ENCODE measurements around the gene CAGE1. TPM values are rescaled to one million over a fixed set of nuclear protein-coding genes. Genes with fewer than 3 reads are reported as not detected.

Gene CAGE1
- polyA plus RNA-seq, 6 donors from 2014 or later = 0.08 to 0.26 (median 0.19) TPM; not detected in 3

DNA sequence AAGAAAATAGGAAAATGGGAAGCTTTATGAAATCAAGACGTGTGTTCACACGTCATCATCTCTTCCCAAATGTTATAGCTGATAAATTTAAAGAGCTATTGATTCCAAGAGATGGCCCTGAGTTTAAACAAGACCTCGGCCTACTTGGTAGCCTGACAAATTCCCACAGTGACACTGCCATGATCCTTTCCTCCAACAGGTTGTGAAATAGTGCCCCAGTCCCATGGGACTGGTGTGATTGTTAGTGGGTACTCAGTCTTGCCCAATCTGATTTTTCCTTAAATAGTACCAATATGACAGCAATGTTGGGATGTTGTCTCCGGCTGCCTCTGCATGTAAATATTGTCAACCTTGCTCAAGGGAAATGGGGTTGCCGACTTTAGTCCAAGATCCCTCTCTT lies 34.5 kb upstream of the CAGE1 start:
- Mint-ChIP-seq H3K27ac (no peak overlapping the region), H3K36me3 (no peaks in the 10 kb centered on the region)

DNA sequence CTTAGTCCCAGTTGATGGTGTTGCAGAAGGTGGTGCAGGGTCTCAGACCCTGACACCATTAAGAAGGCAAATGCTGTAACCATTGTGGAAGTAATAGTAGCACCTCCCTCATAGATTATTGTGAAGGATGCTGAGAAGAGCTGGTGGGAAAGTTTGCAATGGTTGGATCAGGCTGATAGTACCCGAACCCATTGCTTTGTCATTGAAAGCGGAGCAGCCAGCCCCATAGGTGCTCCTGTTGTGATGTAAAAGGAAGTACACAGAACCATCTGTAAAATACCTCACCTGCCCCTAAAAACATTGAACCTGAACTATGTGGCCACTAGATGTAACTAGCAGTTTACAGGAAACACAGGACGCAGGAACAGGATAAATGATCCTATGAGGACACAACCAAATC lies 31.5 kb upstream of the CAGE1 start:
- Mint-ChIP-seq H3K9me3 (no peaks in the 10 kb centered on the region), H3K4me1 (peaks cover 0 to 4% (median 0%) of the 10 kb centered on the region in 3 donors), H3K27me3 (no peaks in the 10 kb centered on the region), H3K27ac (peak overlapping the region in 2 of 6 donors; percentile 49 to 56), H3K4me3 (no peak overlapping the region), H3K36me3 (peaks cover 12 to 15% of the 10 kb centered on the region in 2 donors)
- DNase-seq (no peak), ATAC-seq (ENCODE audit: low read depth in 2 of 2) (no peak)

More for the DNA sequence above, 34.5 kb upstream of the CAGE1 start:
- H3K27me3 Mint-ChIP-seq = no peaks in the 10 kb centered on the region
- DNase-seq (no peak), ATAC-seq (ENCODE audit: low read depth in 2 of 2) (no peak)
- no peak overlapping the region for H3K4me3 Mint-ChIP-seq
- no peaks in the 10 kb centered on the region for H3K9me3 Mint-ChIP-seq
- H3K4me1 Mint-ChIP-seq = peaks cover 0 to 6% (median 0%) of the 10 kb centered on the region in 3 donors

DNA sequence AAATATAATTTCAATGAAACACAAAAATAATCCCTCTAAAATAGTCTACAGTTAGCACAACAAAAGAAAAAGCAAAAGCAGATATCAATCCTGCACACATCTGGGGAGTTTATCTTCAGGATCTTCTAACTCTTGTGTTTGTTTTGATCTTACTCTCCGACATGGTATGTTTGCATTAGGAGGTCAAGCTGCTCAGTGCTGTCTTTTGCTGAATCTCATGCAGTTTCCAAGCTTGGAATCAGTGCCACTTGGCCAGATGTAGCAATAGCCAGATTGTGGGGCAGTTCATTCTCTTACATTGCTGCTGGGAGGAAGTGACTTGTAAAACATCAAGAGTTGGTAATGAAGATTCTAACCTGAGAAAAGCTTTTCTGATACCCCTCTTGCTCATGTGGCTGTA lies 29.5 kb upstream of the CAGE1 start:
- no peaks in the 10 kb centered on the region for H3K27me3 Mint-ChIP-seq
- peaks cover 15 to 24% of the 10 kb centered on the region in 2 donors for H3K36me3 Mint-ChIP-seq
- no peaks in the 10 kb centered on the region for H3K9me3 Mint-ChIP-seq
- DNase-seq = no peak
- no peaks in the 10 kb centered on the region for H3K4me1 Mint-ChIP-seq
- no peak overlapping the region for H3K4me3 Mint-ChIP-seq
- no peak overlapping the region for H3K27ac Mint-ChIP-seq
- no peak for ATAC-seq (ENCODE audit: low read depth in 2 of 2)

DNA sequence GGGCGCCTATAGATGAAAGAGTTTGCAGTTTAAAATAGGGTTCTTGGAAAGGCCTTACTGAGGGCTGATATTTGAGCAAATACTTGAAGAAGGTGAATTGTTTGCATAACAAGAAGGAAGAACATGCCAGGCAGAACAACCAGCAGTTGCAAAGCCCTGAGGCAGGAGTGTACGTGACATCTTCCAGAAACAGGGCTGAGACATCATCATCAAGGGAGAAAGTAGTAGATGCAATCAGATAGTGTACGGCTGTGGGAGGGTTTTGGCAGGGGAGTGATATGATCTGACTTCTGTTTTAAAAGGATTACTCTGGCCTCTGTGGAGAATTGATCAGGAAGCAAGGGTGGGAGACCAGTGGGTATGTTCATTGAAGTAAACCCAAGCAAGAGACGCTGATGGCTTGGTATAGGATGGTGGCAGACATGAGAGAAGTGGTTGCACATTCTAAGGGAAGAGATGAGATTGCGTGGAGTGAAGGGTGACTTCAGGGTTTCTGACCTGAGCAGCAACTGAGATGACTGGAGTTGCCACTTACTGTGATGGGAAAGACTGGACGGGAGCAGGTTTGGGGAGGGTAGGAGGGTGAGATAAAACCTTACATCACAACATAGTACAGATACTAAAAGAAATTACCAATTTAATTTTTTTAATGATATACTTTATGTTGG lies 28.8 kb upstream of the CAGE1 start:
- Mint-ChIP-seq H3K27me3 (no peaks in the 10 kb centered on the region), H3K4me3 (no peak overlapping the region), H3K4me1 (no peaks in the 10 kb centered on the region), H3K27ac (peak overlapping the region in 1 of 6 donors; percentile 72), H3K36me3 (peaks cover 15 to 27% of the 10 kb centered on the region in 2 donors), H3K9me3 (no peaks in the 10 kb centered on the region)
- DNase-seq = no peak
- no peak for ATAC-seq (ENCODE audit: low read depth in 2 of 2)

DNA sequence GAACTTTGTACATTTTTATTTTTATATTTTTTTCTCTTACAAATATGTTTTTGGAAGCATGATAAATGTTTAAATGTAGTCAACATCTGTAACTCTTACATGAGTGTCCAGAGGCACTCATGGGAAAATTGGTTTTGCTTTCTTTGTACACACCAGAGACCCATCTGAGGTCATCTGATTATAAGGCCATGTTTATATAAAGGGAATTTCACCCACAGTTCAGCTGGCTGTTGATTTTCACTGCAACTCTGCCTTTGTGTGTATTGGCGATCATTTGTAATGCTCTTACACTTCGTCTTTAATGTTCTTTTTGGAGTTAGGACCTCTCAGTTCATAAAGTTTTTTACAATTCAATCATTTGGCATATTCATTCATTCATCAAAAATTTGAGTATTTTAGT lies 28.1 kb upstream of the CAGE1 start:
- no peaks in the 10 kb centered on the region for H3K27me3 Mint-ChIP-seq
- peaks cover 15 to 27% of the 10 kb centered on the region in 2 donors for H3K36me3 Mint-ChIP-seq
- no peak for DNase-seq
- ATAC-seq (ENCODE audit: low read depth in 2 of 2) = no peak
- H3K9me3 Mint-ChIP-seq = no peaks in the 10 kb centered on the region
- H3K4me1 Mint-ChIP-seq = no peaks in the 10 kb centered on the region
- H3K27ac Mint-ChIP-seq = no peak overlapping the region
- no peak overlapping the region for H3K4me3 Mint-ChIP-seq

DNA sequence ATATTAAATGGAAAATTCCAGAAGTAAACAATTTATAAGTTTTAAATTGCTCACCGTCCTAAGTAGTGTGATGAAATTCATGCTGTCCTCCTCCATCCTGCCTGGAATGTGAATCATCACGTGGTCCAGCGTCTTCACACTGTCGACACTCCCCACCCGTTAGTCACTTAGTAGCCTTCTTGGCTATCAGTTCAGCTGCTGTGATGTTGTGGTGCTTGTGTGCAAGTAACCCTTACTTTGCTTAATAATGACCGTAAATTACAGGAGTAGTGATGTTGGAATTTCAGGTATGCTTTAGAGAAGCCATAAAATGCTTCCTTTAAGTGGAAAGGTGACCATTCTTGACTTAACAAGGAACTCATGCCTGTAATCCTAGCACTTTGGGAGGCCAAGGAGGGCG lies 25.3 kb upstream of the CAGE1 start:
- DNase-seq (no peak), ATAC-seq (ENCODE audit: low read depth in 2 of 2) (no peak)
- Mint-ChIP-seq H3K9me3 (no peaks in the 10 kb centered on the region), H3K4me1 (no peaks in the 10 kb centered on the region), H3K27me3 (no peaks in the 10 kb centered on the region), H3K36me3 (peaks cover 32 to 37% of the 10 kb centered on the region in 2 donors), H3K4me3 (no peak overlapping the region), H3K27ac (no peak overlapping the region)

DNA sequence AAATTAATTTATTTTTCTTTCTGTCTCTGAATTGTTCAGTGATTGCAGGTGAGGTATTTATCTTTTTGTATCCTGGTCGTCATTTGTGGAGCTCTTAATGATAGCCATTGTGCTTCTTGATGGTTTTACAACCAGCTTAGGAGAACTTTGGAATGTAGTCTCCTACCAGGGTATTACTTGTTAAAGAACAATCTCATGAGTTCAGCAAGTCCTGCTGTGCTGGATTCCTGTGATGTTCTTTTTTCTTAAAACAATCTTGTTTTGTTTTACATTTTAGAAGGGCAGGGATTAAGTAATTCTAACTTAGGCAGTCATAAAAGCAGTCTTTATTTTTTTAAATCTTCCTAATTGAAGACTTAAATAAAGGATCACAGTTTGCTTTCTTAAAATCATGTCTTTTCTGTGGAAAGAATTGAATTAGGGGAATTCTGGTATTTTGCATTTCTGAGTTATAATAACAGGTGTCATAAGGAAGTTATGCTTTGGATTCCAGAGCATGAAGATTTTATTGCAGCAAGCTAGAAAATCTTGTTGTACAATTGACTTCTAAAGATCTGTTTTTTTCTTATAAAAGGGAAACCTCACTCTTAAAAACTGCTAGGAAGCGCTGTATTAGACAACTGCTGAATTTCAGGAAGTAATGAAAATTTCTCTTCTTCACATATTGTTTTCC lies 23.7 kb upstream of the CAGE1 start:
- DNase-seq (no peak), ATAC-seq (ENCODE audit: low read depth in 2 of 2) (no peak)
- Mint-ChIP-seq H3K36me3 (peaks cover 28 to 32% of the 10 kb centered on the region in 2 donors), H3K4me3 (no peak overlapping the region), H3K27ac (no peak overlapping the region), H3K4me1 (no peaks in the 10 kb centered on the region), H3K27me3 (no peaks in the 10 kb centered on the region), H3K9me3 (no peaks in the 10 kb centered on the region)

DNA sequence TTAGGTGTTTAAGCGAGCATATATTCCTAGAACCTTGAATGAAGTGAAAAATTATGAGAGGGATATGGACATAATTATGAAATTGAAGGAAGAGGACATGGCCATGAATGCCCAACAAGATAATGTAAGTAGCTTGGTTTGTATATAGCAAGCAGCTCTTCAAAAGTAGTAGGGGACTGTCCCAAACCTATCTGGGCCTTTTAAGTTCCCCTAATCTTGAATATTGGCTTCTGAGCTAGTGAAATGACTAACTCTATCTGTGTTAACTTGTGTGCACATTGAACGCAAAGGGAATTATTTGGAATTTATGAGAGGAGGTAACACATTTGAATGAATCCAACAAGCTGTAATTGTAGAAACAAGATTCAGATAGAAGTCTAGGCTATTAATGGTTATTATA lies 21.8 kb upstream of the CAGE1 start:
- ATAC-seq (ENCODE audit: low read depth in 2 of 2) (no peak), DNase-seq (no peak)
- Mint-ChIP-seq H3K9me3 (no peaks in the 10 kb centered on the region), H3K4me3 (no peak overlapping the region), H3K36me3 (peaks cover 26 to 35% of the 10 kb centered on the region in 2 donors), H3K27me3 (no peaks in the 10 kb centered on the region), H3K27ac (no peak overlapping the region), H3K4me1 (no peaks in the 10 kb centered on the region)

DNA sequence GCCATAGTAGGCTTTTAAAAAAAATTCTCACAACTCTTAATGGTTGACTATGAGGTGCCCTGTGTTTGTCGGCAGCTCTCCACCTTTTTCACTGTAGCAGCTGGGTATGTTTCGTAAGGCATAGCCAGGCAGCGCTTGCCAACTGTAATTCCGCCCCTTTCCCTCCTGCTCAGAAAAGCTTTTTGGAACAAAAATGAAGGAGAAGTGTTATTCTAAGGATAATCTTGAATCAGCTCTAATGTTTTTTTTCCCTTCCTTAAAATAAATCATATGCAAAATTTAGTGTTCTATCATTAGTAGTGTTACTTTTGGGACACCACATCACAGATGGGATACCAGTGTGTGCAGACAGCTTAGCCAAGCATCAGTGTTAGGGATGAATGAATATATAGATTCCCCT lies 21.3 kb upstream of the CAGE1 start:
- H3K27me3 Mint-ChIP-seq = no peaks in the 10 kb centered on the region
- no peak for ATAC-seq (ENCODE audit: low read depth in 2 of 2)
- H3K9me3 Mint-ChIP-seq = no peaks in the 10 kb centered on the region
- peaks cover 28 to 40% of the 10 kb centered on the region in 2 donors for H3K36me3 Mint-ChIP-seq
- no peaks in the 10 kb centered on the region for H3K4me1 Mint-ChIP-seq
- H3K4me3 Mint-ChIP-seq = no peak overlapping the region
- no peak overlapping the region for H3K27ac Mint-ChIP-seq
- DNase-seq = no peak

DNA sequence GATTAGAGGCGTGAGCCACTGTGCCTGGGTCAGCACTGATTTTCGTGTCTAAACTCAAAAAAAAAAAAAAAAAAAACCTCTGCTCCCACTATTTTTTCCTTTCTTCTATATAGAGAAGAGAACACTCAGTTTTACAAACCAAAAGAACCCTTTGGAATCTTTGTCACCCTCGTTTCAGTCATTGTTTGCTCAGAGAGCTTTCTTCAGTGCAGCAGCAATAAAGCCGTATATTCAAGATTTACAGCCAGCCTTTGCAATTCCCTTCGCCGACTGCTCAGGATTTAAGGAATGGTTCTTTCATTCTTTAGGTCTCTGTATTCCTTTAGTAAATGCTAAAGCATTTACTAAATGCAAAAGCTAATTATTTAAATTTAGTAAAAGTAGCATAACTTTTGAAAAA lies 20.2 kb upstream of the CAGE1 start:
- no peaks in the 10 kb centered on the region for H3K4me1 Mint-ChIP-seq
- ATAC-seq (ENCODE audit: low read depth in 2 of 2) (no peak), DNase-seq (no peak)
- H3K27ac Mint-ChIP-seq = peak overlapping the region in 1 of 6 donors; percentile 49
- no peaks in the 10 kb centered on the region for H3K9me3 Mint-ChIP-seq
- H3K36me3 Mint-ChIP-seq = peaks cover 39 to 45% of the 10 kb centered on the region in 2 donors
- H3K27me3 Mint-ChIP-seq = no peaks in the 10 kb centered on the region
- no peak overlapping the region for H3K4me3 Mint-ChIP-seq

DNA sequence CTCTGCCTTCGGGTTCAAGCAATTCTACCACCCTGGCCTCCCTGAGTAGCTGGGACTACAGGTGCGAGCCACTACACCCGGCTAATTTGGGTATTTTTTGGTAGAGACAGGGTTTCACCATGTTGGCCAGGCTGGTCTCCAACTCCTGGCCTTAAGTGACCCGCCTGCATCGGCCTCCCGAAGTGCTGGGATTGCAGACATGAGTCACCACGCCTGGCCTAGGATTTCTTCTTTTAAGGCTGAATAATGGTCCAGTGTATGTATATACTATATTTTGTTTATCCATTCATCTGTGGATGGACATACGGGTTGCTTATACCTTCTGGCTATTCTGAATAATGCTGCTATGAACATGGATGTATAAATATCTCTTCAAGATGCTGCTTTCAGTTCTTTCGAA lies 17.2 kb upstream of the CAGE1 start:
- Mint-ChIP-seq H3K9me3 (no peaks in the 10 kb centered on the region), H3K36me3 (peaks cover 43 to 52% of the 10 kb centered on the region in 2 donors), H3K4me3 (no peak overlapping the region), H3K4me1 (no peaks in the 10 kb centered on the region), H3K27ac (peak overlapping the region in 1 of 6 donors; percentile 3), H3K27me3 (no peaks in the 10 kb centered on the region)
- no peak for DNase-seq
- ATAC-seq (ENCODE audit: low read depth in 2 of 2) = no peak

DNA sequence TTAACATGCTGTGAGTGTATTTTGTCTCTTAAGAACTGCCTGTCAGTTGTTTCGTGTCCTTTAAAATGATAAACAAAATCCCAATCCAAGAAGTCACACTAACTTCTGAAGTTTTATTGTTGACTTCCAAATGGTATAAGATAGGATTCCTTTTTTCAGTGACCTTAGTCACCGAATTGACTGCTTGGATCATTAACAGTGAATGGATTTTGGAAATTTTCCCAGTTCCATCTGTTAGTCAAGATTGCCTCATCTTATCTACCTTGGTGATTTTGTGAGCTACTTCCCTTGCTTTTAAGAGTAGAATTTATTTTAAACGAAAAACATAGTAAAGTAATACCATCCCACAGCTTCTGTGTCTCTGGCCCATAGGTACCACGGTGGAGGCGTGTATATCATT lies 15.0 kb upstream of the CAGE1 start:
- H3K36me3 Mint-ChIP-seq = peaks cover 38 to 41% of the 10 kb centered on the region in 2 donors
- no peak overlapping the region for H3K27ac Mint-ChIP-seq
- no peaks in the 10 kb centered on the region for H3K9me3 Mint-ChIP-seq
- ATAC-seq (ENCODE audit: low read depth in 2 of 2) = no peak
- no peaks in the 10 kb centered on the region for H3K4me1 Mint-ChIP-seq
- no peak overlapping the region for H3K4me3 Mint-ChIP-seq
- DNase-seq = no peak
- H3K27me3 Mint-ChIP-seq = no peaks in the 10 kb centered on the region

DNA sequence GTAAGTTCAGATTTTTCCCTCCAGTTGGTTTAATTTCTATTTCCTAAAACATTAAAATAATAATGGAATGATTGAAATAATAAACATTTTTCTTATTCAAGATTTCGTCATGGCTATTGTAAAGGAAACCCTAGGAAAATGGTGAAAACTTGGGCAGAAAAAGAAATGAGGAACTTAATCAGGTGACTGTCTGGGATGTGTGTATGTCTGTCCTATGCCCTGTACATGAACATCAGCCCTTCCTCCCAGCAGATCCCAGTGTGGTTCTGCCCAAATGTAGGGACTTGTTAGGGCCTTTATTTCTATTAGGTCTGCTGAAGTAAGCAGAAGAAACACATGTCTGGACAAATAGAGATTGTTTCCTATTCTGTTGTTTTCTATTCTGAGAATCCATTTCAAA lies 13.2 kb upstream of the CAGE1 start:
- Mint-ChIP-seq H3K27me3 (no peaks in the 10 kb centered on the region), H3K9me3 (no peaks in the 10 kb centered on the region), H3K27ac (peak overlapping the region in 1 of 6 donors; percentile 19), H3K4me3 (no peak overlapping the region), H3K4me1 (no peaks in the 10 kb centered on the region), H3K36me3 (peaks cover 41% of the 10 kb centered on the region in 2 donors)
- ATAC-seq (ENCODE audit: low read depth in 2 of 2) (no peak), DNase-seq (no peak)

DNA sequence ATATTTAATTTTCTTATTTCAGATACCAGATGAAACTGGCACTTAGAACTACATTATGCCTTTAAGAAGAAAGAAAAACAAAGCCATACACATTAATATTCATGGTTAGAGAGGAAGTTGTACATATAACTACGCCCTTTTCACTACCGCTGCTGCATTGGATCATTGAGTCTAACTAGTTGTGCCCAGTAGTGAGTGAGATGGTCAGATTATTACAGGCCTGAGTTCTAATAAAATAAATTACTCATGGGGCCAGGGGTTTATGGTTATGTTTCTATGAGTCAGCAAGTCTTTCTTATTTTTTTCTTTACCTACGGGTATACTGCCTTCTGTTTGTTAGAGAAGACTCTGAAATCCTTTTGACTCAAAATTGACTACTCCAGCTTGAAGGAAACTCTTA lies 11.5 kb upstream of the CAGE1 start:
- Mint-ChIP-seq H3K36me3 (peaks cover 28 to 35% of the 10 kb centered on the region in 2 donors), H3K9me3 (no peaks in the 10 kb centered on the region), H3K4me1 (no peaks in the 10 kb centered on the region), H3K4me3 (no peak overlapping the region), H3K27me3 (no peaks in the 10 kb centered on the region), H3K27ac (peak overlapping the region in 2 of 6 donors; percentile 28 to 49)
- DNase-seq (no peak), ATAC-seq (ENCODE audit: low read depth in 2 of 2) (no peak)

Measured in naive B cell (primary cell).